Fibroblast of mammary gland (primary cell): Measurements from ENCODE around the gene CHD5.

Experiments
- DNase-seq: peaks from one replicate; pipeline ENCODE4 v3.0.0-alpha.2; 2010; ENCODE audit warnings: low read depth
- H3K4me3 ChIP-seq: 2 replicates; pipeline ENCODE4 v1.5.1; 2011; ENCODE audit warnings: low read depth, mild to moderate bottlenecking, low read length, moderate library complexity; ENCODE audit not compliant: control insufficient read depth
- CTCF ChIP-seq: conservative IDR thresholded peaks from 2 replicates; pipeline ENCODE4 v1.5.1; 2011; ENCODE audit warnings: low read depth, low read length, inconsistent platforms; ENCODE audit not compliant: control insufficient read depth, insufficient read depth

The CHD5 gene

DNA sequence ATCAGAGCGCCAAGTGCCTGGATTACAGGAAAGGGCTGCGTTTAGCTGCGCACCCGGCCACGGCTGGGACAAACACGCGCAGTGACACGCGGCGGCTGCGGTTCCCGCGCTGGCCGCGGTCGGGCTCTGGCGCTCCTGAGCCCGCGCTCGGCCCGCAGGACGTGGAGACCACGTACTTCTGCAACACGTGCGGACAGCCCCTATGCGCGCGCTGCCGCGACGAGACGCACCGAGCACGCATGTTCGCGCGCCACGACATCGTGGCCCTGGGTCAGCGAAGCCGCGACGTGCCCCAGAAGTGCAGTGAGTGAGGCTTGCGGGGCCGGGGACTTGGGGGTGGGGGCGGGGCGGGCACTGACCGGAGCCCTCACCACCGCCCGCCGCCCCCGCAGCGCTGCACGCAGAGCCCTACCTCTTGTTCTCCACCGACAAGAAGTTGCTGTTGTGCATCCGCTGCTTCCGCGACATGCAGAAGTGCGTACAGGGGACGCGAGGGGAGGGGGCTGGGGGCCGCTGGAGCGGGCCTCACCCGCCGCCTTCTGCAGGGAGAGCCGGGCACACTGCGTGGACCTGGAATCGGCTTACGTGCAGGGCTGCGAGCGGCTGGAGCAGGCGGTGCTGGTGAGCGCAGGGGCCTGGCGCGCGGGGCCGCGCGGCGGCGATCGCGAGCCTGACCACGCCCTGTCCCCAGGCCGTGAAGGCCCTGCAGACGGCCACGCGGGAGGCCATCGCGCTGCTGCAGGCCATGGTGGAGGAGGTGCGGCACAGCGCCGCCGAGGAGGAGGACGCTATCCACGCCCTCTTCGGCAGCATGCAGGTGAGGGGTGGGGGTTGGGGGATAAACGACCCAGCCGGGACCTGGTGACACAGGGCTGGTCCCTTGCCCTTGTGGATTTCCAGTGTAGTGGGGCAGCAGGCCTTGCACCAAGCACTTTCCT is 28.9 kb upstream of the CHD5 start:
- DNase-seq, result peak; percentile 50
- peak overlapping the region; percentile 41 for H3K4me3 ChIP-seq
- TF ChIP-seq CTCF, result no peak

DNA sequence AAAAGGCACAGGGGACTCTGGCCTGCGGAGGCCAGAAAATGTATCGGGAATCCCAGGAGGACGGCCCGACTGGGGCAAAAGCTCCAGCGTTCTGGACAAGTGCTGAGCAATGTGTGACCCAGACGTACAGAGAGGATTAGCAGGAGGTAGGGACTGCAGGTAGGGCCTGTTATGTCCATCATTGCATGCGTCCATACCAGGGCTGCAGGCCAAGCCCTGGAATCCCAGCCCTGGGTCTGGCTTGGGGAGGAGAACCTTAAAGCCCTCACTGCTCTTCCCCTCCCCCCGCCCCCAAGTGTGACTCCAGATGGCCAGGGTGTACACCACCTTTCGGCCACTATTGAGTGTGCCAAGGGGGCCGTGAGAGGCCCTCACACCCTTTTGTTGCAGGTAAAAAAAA is 27.8 kb upstream of the CHD5 start:
- H3K4me3 ChIP-seq, result no peak overlapping the region
- no peak for TF ChIP-seq CTCF

GRCh38 chr1:6207075-6207885 is 27.2 kb upstream of the CHD5 start:
- no peak for TF ChIP-seq CTCF

More for the DNA sequence above, 27.8 kb upstream of the CHD5 start:
- no peak for DNase-seq

GRCh38 chr1:6206520-6206855 is 26.4 kb upstream of the CHD5 start:
- H3K4me3 ChIP-seq, result peak overlapping the region; percentile 3
- TF ChIP-seq CTCF, result no peak
- no peak for DNase-seq

More at GRCh38 chr1:6207075-6207885, 27.2 kb upstream of the CHD5 start:
- no peak overlapping the region for H3K4me3 ChIP-seq
- no peak for DNase-seq

DNA sequence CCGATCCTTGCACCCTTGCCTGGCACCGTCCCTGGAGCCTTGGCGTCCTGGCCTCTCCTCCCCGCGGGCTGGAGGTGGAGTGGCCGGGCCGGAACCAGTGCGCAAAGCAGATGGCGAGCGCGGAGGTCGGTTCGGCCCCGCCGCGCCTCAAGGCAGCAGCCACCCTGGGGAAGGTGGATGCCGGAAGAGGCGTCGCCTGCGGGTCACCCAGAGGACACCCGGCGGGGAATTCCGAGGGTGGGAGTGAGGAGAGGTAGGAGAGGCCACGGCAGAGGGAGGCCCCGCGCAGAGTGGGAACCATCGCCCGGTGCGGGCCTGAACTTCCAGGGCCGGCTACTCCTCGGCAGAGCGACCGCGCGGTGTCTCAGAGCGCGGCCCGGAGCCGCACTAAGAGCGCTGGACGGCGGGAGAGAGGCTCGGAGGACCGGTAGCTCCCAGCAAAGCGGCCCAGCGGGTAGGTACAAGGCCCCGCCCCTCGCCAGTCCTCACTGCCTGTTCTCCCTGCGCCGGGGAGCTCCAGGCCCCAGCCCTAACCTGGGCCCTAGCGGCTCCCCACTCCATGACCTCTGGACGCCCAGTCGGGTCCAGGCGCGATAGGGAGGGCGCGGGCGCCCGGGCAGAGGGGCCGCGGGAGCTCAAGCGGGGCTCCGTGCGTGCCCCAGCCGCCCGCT is 25.9 kb upstream of the CHD5 start, which contains the start of gene RNF207:
TSS of gene RNF207 (plus strand) at position 271 of the 671 bp plus-strand sequence. CDS start 417 bp downstream, outside the sequence.
- DNase-seq, result peak; percentile 41
- peak within 1 kb of the TSS; percentile 47 for H3K4me3 ChIP-seq
- TF ChIP-seq CTCF, result no peak

DNA sequence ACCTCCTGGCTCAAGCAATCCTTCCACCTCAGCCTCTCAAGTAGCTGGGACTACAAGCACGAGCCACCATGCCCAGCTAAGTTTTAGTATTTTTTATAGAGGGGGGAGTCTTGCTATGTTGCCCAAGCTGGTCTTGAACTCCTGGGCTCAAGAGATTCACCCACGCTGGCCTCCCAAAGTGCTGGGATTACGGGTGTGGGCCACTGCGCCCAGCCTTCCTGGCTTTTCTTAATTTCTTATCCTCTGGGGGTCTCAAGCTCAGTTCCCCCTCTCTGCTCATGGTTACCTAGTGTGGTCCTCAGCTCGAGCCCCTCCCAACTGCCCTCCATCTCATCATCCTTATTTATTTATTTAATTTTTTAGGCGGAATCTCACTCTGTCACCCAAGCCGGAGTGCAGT is 22.1 kb upstream of the CHD5 start:
- no peak for TF ChIP-seq CTCF
- DNase-seq, result no peak
- no peak overlapping the region for H3K4me3 ChIP-seq
